ENCODE data around the gene M1AP. TPM values are rescaled to one million over a fixed set of nuclear protein-coding genes. Genes with fewer than 3 reads are reported as not detected.

The M1AP gene
- total and polyA plus RNA-seq, 9 of the 15 experiments (the other 6 are each of a cell fraction or from before 2014, with no cell fraction given): 0.06 to 0.33 (median 0.11) TPM; not detected in 4

- TF ChIP-seq TOE1 (IDR thresholded peaks at IDR 0.05; ENCODE audit: borderline replicate concordance): no peak
- no peak for TF ChIP-seq TOE1 (CRISPR knock-in tag; IDR thresholded peaks at IDR 0.05; ENCODE audit: borderline replicate concordance, low read depth)
- TF ChIP-seq HMGN3 (IDR thresholded peaks at IDR 0.05; ENCODE audit: borderline replicate concordance, extremely low read depth, insufficient read length, low read depth, low read length): peak; percentile 37
- no peak for TF ChIP-seq IFI16 (CRISPR knock-in tag; IDR thresholded peaks at IDR 0.05)
- no peak for TF ChIP-seq HDAC8 (tag; IDR thresholded peaks at IDR 0.05)
- no peak for TF ChIP-seq MYC (IDR thresholded peaks at IDR 0.05; ENCODE audit: low read depth, low read length)
- no peak for TF ChIP-seq MYC (CRISPR knock-in tag; IDR thresholded peaks at IDR 0.05; ENCODE audit: borderline replicate concordance, low read depth)
- TF ChIP-seq ETS2 (tag; IDR thresholded peaks at IDR 0.05; ENCODE audit: borderline replicate concordance, poor library complexity, severe bottlenecking): no peak
- TF ChIP-seq MAFK (IDR thresholded peaks at IDR 0.05; ENCODE audit: low read length): no peak
- peak; percentile 42; the same call in 1 of the 2 replicates for TF ChIP-seq CTBP1 (IDR thresholded peaks at IDR 0.05; ENCODE audit: borderline replicate concordance)
- TF ChIP-seq ARID4B (CRISPR knock-in tag; IDR thresholded peaks at IDR 0.05): no peak
- no peak for TF ChIP-seq CREB5 (CRISPR knock-in tag; IDR thresholded peaks at IDR 0.05)
- TF ChIP-seq RBM34 (IDR thresholded peaks at IDR 0.05; ENCODE audit: borderline replicate concordance, insufficient read depth, low read length): no peak
- no peak for TF ChIP-seq POLR2H (tag; IDR thresholded peaks at IDR 0.05; ENCODE audit: low read depth)
- no peak for TF ChIP-seq NR3C1 (CRISPR knock-in tag; IDR thresholded peaks at IDR 0.05)
- TF ChIP-seq SRSF7 (optimal IDR thresholded peaks at IDR 0.05; ENCODE audit: low read depth, low read length): no peak
- TF ChIP-seq PHF8 (IDR thresholded peaks at IDR 0.05; ENCODE audit: borderline replicate concordance, low read length): peak; percentile 24; the same call in 1 of the 2 replicates
- peak; percentile 1; the same call in 1 of the 2 replicates for TF ChIP-seq JUND (IDR thresholded peaks at IDR 0.05; ENCODE audit: borderline replicate concordance, low read depth, low read length)
- no peak; the same call in 2 of the 3 replicates for TF ChIP-seq JUND (tag; IDR thresholded peaks at IDR 0.05; ENCODE audit: borderline replicate concordance, low read depth, low read length)
- no peak for TF ChIP-seq IRF9 (tag; IDR thresholded peaks at IDR 0.05)
- TF ChIP-seq NCOA6 (IDR thresholded peaks at IDR 0.05): no peak
These were observed 6.1 kb upstream of the M1AP start, which contains the start of gene SEMA4F (continued) for GRCh38 chr2:74653985-74654882.
